ENCODE measurements around the gene SLC35E2B.

SLC35E2B gene

DNA sequence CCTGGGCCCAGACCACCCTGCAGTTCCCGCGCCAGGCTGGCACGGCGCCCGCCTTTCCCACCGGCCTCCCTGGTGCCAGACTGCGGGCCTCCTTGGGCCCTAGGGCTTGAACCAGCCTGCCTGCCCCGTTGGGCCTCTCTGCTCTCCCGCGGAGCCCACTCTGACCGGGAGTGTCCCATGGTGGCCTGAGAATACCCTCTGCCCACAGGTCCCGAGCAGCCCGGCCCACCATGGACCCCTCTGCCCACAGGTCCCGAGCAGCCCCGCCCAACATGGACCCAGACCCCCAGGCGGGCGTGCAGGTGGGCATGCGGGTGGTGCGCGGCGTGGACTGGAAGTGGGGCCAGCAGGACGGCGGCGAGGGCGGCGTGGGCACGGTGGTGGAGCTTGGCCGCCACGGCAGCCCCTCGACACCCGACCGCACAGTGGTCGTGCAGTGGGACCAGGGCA lies 69.4 kb downstream of the SLC35E2B start:
- DNase-seq: no peak

DNA sequence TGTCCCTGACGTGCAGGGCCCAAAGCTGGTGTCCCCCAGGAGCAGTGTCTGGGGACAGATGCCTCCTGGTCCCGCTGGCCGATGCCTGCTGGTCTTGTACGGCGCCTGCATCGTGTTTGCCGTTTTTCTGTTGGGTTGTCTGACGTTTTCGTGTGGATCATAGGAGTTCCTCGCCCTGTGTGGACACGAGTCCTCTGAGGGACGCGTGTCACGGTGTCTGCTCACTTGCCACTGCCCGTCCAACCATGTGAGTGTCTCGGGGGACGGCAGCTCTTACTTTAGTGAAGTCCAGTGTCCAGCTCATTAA lies 69.9 kb downstream of the SLC35E2B start:
- no peak for DNase-seq

DNA sequence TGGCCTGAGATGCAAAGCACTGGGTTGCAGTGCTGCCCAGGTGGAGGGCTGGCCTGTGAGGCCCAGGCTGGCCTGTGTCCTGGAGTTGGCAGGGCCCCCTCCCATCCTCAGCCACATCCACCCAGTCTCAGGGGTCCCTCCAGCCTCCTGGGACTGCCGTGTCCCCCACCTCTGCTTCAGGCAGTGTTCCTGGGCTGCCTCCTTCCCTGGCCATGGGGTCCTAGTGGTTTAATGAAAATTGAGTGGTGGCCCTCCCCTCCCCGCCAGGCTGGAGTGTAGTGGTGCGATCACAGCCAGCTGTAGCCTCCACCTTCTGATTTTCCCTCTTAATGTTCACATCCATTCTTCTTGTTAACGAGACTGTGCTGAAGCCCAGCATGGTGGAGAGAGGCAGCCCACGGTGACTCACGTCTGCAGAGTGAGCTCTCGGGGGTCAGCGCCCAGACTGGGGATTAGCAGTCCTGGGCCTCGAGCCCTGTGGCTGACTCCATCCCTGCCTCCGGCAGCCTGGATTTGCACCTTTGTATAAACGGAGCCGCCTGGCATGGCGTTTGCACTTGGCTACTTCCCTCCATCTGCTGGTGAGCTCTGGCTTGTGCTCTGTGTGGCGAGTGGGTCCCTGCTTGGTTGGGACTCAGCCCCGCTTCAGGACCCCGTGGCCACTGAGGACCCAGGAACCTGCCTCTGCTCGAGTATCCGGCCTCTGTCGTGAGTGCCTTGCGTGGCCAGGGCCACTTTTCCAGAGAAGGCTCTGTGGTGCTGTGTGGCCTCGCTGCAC lies 70.4 kb downstream of the SLC35E2B start:
- no peak for DNase-seq

DNA sequence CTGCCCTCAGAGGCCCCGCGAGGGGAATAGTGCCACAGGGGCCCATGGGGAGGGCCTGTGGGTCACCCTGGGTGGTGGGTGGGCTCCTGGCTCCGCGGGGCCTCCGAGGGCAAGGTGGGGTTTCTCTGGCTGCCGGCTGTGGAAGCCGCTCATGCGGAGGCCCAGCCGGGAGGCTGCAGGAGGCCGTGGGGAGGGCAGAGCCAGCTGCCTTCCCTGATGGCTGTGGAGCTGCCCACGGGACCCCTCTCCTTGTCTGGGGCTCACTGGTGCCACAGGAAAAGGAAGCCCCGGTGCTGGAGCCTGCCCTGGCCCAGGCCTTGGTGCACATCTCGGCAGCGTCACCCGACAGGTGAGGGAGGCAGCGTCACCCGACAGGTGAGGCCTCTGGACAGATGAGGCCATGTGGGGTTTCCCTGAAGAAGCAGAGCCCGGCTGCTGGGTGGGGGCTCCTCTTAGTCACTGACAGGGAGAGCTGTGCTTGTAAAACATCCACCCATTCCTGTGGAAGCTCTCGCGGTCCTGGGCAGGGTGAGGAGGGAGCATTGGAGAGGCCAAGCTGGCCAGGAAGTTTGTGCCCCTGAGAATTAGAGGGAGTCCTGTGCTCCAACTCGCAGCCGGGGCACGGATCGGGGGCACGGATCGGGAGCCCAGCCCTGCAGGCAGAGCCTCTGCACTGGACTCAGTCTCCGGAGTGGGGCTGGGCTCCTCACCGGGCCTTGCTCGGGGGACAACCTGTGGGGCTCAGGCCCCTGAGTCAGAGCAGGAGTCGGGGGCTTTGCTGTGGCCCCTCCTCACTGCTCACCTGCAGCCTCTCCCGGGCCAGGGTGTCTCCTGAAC lies 71.2 kb downstream of the SLC35E2B start:
- DNase-seq: no peak

DNA sequence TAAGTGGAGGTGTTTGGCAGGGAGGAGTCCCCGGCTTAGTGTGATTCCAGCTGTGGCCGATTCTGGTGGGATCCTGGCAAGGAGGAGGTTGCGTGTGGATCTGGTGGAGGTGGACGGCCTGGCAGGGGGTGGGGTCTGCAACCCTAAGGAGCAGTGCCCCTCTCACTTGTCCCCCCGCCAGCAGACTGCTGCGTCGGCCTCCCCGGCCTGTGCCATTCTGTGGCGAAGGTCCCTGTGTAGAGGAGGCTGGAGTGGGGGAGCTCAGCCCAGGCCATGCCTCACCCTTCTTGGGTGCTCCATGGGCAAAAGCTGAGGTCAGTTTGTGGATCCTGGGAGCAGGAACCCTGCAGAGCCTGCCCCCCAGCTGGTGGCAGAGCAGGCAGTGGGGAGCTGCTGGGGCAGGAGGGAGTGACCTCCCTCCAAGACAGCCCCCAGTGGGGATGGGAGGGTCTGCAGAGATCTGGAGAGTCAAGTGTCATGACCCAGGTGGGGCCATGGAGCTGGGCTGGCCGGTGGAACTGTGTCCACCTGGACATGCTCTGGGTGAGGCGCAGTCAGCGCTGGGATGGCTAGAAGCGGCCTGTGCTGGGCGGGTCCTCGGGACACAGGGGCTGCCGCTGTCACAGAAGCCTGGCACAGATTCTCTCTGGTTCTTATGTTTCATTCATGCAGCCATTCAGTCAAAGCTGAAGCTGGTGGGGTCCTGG lies 72.0 kb downstream of the SLC35E2B start:
- no peak for DNase-seq

DNA sequence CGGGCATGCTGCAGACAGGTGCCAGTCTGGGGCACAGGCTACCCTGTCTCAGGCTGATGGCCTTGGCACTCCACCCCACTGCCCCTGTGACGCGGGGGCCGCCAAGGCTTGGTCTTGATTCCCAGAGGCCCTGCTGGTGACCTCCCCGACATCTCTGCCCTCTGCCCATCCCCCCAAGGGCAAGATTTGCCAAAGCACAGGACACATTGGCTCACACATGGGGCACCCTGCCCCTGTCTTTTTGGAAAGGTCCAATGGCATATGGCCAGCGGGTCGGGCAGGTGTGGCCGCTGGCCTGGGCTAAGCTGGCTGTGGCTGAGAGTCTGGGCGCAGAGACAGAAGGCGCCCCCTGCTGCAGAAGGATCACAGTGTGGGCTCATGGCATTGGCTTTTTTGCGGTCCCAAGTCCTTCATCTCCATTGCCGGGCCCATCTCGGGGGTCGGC lies 72.7 kb downstream of the SLC35E2B start:
- no peak for DNase-seq

DNA sequence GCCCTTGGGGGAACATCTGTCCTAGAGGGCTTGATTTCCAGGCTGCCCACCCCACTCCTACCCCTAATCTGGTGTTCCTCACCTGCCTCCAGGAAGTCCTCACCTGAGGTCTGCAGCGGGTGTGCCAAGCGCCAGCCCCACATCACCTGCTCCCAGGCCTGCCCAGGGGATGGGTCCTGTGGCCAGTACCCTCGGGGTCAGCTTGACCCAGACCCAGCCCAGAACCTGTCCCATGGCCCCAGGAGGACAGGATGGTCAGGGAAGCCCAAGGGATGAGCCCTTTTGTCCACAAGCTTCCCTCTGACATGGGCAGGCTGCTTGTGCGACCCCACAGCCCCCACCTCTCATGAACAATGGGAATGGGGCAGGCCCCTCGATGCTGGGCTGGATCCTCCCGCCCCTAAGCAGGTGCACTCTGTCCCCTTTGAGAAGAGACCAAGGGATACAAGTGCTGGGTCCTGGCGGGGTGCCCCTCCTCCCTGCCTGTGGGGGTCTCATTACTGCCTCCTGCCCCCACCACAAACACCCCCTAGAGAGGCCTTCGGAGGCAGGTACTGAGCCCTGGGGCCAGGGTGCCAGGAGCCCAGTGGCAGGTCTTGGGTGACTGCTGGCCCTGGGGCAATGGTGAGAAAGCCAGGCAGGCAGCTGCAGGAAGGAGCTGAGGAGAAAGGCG lies 74.1 kb downstream of the SLC35E2B start:
- no peak for DNase-seq

DNA sequence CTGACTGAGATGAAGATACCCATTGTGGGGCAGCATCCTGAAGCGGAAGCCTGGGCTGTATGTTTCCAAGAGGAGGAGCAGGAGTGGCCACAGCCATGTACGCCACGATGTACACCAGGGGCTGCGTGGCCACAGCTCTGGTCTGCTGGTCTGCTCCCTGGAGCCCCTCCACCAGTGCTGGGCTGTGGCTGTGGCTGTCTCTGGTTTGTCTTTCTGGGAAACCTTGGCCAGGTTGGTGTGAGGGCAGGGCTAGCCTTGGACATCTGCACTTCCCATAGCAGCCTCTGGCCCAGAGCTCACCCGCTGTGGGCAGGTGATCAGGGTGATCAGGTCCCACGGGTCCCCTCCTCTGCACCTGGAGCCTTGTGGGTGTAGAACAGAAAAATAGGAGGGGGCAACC lies 74.7 kb downstream of the SLC35E2B start:
- DNase-seq: no peak

DNA sequence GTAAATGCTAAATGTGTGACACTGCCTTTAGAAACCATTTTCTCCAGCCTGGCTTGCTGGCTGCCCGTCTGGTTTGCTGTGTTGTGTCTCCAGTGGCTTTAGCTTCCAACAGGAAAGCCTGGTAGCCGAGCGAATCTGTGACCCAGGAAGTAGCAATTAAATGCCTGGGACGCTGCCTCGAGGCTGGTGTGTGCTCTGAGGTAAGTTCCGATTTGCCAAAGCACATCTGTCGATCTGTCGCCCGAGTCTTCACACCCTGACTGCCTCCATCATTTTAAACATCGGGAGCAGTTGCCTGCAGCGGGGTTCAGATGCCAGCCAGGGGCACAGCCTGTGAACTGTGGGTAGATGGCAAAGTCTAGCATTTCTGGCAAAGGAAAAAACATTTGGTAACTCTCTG lies 75.1 kb downstream of the SLC35E2B start:
- DNase-seq: no peak

DNA sequence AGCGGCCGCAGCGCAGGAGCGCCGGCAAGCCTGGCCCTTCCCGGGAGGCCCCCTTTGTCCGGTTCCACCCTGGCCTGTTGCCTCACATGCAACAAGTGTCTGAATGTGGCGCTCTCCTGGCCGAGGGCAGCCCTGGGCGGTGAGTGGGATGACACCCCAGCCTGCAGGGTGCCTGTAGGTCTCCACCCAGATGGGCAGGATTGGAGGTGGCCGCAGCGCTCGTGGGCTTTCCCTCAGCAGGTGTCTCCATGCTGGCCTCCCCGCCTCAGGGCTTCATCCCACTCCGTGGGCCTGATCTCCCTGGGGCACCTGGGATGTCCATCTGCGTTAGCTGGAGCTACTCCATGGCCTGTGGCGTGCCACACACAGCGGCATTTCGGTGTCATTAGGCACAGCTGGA lies 75.8 kb downstream of the SLC35E2B start:
- no peak for DNase-seq

DNA sequence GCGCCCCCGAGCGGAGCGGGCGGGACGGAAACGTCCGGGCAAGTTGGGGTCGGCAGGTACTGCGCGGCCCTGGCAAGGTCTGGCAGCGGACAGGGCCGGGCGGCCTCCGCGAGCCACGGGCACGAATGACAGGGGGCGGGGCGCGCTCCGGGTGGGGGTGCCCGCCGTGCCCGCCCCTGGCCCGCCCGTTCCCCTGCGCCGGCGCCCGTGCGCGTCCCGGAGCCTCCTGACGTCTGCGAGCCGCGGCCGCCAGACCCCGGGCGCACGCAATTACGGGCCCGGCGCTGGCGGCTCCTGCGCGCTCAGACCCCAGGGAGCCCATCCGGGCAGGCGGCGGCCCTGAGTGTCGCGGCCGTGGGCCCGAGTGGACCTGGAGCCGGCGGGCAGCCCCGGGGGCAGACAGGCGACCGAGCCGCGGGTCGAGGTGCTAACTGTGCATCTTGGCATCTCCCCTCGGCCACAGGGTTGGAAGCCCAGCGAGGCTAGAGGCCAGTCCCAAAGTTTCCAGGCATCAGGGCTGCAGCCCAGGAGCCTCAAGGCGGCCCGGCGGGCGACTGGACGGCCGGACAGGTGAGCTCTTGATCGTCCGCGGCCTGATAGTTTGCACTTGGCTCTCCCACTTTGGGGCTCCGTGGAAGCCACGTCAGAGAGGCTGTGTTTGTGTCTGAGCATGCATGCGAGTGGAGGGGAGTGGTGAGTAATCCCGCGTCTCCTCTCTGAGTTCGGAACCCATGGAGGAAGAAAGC lies 76.4 kb downstream of the SLC35E2B start:
- DNase-seq: peak; percentile 27

DNA sequence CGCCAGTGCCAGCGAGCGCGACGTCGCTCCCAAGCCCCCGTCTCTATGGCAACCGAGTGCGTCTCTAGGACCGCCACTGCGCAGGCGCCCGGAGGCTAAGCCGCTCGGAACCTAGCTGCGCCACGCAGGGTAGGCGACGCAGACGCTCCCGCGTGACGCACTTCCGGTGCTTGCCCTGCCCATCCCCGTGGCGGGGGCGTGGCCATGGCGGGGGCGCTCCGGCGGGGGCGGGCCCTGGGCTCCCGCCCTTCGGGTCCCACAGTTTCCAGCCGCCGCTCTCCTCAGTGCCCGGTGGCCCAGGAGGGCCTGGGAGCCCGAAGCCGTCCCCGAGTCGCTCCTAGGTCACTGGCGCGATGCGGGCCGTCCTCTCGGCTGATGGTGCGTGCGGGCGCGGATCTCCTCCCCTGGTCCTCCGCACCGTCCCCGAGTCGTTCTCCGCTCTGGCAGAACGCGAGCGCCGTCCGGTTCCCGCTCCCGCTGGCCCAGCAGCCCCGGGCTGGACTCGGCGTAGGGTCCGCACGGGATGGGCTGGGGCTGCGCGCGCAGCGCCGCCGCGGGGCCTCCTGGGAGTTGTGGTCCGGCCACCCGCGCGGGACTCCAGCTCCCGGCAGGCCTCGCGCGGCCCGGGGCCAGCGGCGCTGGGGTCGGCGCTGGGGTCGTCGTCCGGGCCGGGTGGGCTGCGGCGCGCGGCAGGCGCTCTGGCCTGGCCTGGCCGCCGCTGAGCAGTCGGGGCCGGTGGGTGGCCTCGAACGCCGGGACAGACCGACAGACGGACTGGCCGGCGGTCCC lies 77.1 kb downstream of the SLC35E2B start, which contains the start of gene MIB2:
Gene MIB2, plus strand, starts transcription at position 245 of the 789 bp plus-strand sequence. CDS start 7,953 bp downstream, outside the sequence.
- DNase-seq: peak; percentile 98

DNA sequence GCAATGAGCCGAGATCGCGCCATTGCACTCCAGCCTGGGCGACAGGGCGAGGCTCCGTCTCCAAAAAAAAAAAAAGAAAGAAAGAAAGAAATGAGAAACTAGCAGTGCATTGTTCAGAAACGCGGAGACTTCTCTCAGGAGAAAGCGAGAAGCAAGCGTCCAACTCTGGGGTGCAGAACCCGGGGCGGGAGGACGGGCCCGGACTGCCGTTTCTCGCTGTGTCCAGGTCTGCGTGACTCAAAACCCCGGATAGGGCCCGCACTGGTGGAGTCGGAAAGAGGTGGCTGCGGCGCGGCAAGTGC lies 77.7 kb downstream of the SLC35E2B start:
- DNase-seq: no peak

DNA sequence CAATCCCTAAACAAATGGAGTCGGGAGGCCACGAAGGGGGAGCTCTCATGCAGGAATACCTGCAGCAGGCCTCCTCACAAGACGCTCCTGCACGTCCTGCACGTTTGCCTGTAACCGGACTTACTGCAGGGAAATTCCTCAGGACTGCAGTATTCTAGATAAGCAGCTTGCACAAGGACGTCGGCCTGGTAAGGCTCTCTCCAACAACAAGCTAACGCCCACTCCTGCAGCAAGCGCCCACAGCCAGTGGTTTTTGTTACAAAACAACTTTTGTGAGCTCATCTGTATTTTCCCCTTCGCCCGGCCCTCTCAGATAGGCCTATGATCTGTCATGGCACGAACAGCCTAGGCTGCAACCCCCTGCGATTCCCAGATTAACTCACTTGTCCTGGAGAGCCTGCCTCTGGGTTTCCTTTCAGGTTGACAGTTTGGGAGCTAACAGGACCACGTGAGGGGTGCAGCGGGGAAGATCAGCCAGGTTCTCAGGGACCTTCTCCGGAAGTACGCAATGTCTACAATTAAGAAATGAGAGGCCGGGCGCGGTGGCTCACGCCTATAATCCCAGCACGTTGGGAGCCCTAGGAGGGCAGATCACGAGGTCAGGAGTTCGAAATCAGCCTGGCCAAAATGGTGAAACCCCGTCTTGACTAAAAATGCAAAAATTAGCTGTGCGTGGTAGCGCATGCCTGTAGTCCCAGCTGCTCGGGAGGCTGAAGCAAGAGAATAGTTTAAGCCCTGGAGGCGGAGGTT lies 78.2 kb downstream of the SLC35E2B start:
- peak; percentile 53 for DNase-seq

DNA sequence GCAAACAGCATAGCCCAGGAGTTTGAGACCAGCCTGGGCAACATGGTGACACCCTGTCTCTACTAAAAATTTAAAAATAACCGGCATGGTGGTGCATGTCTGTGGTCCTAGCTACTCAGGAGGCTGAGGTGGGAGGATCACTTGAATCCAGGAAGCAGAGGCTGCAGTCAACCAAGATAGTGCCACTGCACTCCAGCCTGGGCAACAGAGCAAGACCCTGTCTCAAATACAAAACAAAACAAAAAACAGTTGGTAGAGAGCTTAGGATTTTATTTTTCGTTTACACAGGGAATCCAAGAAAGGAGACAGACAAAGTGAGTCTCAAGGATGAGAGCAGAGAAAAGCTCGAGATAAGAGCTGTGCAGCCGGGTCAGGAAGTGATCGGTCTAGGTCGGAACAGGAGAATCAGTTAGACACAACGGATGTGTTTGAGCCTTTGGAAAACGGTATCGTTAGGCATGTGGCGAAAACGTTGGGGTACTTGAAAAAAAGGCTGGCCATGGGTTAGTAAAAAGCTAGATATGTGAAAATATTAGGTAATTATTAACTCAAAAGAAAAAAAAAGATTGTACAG lies 79.0 kb downstream of the SLC35E2B start:
- no peak for DNase-seq

DNA sequence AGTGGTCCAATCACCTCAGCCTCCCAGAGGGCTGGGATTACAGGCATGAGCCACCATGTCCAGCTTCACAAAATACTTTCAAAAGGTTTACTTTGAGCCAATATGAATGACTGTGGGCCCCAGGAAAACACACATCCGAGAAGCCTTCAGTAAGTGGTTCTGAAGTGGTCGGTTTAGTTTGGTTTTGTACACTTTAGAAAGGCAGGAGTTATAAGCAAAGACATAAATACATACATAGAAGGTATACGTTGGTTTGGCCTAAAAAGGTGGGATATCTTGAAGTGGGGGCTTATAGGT lies 80.5 kb downstream of the SLC35E2B start:
- DNase-seq: no peak

DNA sequence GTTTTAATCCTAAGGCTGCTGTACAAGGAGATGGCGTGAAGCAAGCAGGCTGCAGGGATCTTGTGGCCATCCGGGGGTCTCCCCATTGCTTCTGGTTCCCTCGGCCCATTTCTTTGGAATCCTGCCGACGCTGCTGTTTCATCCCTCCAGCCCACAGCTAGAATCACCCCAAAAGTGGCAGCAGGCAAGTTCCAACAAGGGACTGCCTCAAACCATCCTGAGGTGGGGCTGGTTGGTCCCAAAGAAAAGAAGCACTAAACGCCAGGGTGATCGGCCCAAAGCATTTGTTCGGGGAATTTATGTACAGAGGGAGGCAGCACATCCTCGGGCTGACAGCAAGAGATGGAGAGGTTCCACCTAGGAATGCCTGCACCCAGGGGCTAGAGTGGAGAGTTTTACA lies 81.8 kb downstream of the SLC35E2B start:
- DNase-seq: no peak

DNA sequence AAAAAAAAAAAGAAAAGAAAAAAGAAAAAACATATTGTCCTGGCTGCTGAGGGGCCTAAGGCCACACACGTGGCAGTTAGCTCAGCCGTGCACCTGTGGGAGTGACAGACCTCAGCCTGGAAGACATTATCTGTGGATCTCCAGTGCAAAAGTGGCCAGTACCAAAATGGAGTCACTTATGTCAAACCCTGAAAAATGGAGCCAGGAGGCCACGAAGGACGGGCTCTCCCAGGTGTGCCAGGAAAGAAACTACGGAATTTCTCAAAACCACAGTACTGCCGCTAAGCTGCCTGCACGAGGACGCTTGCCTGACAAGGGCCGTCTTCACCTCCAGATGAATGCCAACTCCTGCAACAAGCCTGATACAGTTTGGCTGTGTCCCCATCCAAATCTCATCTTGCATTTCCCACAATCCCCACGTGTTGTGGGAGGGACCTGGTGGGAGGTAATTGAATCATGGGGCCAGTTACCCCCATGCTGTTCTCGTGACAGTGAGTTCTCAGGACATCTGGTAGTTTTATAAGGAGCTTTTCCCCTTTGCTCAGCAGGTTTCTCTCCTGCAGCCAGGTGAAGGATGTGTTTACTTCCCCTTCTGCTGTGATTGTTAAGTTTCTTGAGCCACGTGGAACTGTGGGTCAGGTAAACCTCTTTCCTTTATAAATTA lies 82.6 kb downstream of the SLC35E2B start:
- DNase-seq: no peak
